ENCODE results near the gene HIRIP3.
"Not testable (repeated sequence)": the region's sequence is repeated elsewhere in the genome, so short reads cannot be mapped to it uniquely, and the experiment has no call there.

The HIRIP3 gene

DNA sequence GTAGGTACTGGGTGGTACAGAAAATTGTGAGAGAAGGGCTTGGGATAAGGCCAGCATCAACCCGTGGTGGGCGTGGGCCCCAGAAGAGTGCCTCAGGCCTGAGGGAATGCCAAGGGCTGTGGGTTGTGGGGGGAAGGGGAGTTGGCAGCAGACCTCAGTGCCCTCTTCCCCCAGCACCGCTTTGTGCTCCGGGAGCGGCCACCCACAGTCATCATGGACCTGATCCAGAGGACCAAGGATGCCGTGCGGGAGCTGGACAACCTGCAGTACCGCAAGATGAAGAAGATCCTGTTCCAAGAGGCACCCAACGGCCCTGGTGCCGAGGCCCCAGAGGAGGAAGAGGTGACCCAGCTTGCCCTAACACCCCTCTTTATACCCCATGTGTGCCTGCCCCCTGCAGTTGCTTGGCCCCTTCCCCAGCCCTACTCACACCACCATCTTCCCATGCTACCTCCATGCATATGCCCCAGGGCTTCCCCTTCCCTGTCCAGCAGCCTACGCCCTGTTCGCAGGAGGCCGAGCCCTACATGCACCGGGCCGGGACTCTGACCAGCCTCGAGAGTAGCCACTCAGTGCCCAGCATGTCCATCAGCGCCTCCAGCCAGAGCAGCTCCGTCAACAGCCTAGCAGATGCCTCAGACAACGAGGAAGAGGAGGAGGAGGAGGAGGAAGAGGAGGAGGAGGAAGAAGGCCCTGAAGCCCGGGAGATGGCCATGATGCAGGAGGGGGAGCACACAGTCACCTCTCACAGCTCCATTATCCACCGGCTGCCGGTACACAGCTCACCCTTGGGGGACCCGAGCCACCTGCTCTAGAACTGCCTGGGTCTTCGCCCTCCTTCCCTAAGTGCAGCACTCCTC, 12.6 kb downstream of the HIRIP3 start:
- no peak for DNase-seq

DNA sequence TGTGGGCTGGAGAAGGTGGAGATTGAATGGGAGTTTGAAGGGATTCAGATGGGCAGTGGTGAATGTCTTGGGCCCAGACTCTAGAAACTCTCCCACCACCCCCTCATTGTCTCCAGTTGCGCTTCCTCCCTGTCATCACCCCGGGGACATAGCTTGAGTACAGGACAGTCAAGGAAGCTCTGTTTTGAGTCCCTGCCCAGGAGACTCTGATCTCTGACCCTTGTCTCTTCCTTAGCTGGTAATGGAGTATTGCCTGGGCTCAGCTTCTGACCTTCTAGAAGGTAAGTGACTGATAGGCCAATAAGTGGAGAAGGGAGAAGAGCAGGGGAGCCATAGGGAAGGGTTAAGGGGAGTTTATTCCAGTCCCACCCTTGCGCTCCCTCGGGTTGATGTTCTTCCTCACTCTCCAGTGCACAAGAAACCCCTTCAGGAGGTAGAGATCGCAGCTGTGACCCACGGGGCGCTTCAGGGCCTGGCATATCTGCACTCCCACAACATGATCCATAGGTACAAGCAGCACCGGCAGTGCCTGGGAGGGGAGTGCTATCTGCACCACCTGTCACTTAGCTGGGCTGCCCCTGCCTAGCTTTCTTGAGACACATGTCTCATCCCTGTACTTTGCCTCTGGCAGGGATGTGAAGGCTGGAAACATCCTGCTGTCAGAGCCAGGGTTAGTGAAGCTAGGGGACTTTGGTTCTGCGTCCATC, 16.7 kb downstream of the HIRIP3 start:
- DNase-seq, result no peak

DNA sequence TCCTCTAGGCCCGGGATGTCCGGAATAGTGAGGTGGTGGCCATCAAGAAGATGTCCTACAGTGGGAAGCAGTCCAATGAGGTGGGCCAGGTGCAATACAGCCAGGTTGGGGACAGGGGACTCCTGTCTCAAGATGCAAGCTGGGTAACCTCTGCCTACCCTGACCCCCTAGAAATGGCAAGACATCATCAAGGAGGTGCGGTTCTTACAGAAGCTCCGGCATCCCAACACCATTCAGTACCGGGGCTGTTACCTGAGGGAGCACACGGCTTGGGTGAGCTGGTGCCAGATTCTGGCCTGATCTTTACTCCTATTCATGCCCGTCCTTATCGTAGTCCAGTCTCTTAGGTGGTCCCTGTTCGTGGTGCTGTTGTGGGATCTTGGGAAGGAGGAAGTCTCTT, 17.3 kb downstream of the HIRIP3 start:
- no peak for DNase-seq

DNA sequence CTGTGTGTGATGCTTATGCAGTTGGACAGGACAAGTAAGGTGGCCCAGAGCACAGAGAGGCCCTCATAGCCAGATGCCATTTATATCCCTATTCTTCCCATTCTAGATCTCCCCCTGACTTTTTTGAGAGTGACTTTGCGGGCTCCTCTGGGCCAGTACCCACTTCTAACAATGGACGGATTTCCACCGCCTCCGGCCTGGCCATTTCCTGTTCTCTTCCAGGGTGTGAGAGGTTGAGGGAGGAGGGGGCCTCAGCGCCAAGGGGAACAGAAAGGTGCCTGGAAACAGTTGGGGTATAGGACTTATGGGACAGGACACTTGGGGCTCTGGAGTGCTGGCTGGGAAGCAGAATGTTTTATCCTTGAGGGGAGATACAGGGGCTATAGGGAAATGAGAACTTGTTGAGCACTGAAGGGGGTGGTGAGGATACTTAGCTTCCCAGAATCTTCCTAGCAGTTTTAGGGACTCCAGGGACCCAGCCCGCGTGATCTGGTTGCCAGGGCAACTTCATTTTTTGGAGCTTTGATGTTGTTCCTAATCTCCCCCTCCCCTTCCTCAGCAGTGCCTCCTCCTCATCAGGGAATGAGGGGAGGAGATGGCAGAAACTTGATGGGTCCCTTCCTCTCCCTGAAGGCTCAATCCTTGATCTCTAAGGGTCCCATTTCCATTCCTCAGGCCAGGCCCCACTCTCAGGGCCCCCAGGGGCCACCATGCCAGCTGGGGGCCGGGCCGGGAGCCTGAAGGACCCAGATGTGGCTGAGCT, 18.2 kb downstream of the HIRIP3 start:
- DNase-seq, result no peak

DNA sequence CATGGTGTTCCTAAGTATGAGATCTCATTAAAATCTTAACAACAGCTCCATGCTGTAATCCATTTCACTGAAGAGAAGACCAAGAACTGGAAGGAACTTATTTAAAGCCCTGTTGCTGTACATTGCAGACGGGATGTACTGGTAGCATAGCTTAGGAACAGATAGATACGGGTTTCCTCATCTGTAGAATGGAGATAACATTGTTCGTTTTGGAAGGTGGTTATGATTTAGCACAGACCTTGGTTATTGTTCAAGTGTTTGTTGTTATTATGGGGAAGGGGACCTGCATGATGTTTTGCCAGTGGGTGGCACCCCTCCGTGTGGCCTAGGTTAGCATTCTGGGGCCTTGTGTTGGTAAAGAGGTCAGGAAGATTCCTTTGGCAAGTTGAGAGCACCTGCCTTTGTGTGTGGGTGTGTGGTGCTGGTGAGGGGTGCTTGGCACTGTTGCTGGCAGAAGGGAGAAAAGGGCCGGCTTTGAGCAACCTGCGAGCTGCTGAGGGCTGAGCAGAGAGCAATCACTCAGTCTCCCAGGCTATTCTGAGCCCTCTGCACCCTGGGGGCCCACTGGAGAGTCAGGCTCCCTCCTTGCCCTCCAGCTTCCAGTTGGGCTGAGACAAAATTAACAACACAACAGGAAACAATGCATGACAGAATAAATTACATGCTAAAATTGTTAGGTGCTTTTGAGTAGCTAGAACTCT, 19.5 kb downstream of the HIRIP3 start:
- no peak for DNase-seq

DNA sequence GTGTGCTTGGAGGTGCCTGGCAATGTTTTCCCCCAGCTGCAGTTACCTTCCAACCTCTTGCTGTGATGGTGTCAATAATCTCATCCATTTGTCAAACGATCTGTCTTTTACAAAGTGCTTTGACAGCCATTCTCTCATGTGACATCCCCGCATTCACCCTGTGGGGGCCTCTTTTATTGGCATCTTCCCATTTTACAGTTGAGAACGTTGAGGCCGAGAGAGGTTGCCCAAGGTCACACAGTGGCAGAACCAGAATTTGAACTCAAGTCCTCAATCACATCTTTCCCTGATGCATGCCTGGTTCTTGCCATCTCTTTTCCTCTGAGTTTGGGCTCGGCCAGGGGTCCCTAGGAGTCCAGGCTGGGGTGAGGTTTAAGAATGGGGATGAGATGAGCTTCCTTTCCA, 20.3 kb downstream of the HIRIP3 start:
- DNase-seq, result no peak

DNA sequence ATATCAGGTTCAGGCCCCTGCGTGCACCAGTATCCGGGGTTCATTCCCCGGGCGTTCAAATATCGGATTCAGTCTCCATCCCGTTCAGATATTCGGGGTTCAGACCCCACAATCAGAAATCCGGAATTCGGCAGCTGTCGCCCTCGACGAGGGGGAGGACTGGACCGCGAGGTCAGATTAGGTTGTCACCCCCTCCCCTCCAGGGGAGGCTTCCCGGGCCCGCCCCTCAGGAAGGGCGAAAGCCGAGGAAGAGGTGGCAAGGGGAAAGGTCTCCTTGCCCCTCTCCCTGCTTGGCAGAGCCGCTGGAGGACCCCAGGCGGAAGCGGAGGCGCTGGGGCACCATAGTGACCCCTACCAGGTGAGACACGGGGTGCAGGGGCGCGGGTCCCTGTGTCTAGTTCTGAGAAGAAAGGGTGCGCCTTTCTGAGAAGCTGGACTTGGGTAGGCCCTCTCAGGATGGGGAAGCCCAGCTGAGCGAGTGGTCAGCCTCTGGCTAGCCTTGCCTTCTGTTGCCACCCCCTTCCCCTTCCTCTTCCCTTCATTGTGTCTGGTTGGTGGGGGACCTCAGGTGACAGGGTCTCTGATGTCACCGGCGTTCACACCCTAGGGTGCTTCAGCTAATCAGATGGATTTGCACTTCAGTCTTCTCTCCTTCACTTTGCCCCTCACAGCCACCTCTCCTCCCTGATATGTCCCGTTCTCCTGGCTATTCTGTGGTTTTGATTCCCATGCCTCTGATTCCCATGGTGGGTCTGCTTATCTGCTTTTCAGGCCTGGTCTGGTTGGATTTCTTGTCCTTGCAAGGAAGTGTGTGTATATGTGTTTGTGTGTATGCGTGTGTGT, 20.9 kb downstream of the HIRIP3 start:
- no peak for DNase-seq

DNA sequence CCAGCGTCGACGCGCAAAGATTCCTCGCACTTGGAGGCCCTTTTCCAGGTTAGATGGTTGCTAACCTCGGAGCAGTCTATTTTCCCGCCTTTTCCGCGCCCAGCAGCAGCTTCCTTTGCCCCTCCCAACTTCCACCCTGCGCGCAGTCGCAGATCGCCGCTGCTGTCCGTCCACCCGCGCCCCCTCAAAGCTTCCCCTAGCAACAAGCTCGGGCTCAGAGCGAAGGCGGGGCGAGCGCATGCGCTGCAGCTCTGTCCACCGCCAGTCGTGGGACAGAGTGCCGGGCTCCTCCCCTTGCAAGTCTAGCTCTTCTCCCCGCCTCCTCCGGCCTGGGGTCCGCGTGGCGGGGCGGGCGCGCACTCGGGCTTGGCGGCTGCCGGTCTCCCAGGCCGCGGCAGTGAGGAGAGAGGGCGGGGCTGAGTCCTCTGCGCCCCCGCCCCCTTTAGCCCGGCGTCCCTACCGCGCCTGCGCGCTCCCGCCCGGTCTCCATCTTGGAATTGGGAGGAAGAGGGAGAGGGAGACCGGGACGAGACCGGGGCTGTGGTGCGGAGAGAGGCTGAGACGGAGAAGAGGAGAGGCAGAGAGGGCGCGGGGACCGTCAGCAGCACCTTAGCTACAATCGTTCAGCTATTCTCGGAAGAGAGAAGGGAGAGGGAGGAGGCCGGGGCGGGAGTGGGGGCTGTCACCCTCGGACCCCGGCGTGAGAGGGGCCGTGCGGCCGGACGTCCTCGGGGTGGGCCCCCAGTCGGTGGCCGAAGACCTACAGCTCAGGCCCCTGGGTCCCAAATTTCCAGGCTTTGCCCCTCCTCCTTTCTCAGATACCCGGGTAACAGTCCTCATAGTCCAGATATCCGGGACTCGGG, 21.8 kb downstream of the HIRIP3 start, which contains the start of gene TAOK2:
Gene TAOK2 (plus strand): TSS at position 485 of the 863 bp plus-strand sequence. CDS start 3,905 bp downstream, outside the sequence.
- peak; percentile 88 to 93 (median 90) for DNase-seq

DNA sequence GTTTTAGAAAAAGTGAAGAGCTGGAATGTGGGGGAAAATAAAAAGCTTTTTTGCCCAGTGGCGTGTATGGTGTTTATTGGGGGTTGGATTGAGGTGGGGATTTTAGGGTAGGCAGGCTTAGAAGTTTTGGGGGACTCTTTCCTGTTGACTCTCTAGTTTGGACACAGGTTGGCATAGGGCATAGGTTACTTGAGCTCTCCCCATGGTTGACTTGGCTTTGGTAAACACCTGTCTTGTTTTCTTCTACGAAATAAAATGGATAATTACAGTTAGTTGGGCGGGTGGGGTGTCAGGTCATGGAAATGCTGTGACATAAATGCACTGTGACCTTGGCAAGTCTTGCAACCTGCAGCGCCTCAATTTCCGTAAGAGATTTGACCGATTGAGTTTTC, 22.4 kb downstream of the HIRIP3 start:
- DNase-seq, result no peak

DNA sequence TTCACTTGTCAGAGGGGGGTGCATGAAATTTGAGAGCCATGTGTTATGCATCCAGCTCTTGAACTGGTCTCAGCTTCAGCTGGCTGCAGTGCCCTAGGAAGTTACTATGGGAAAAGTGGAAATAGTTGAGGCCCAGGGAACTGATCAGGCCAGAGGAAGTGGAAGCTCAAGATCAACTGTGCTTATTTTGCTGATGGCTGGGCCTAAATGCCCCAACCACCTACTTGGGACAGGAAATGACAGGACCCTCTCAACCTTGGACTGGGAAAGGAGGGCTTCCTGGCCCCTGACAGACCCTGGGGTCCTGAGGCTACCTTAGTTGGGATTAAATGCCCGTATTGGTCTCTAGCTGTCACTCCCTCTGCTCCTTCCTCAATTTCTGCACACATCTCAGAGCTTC, 22.9 kb downstream of the HIRIP3 start:
- no peak for DNase-seq

DNA sequence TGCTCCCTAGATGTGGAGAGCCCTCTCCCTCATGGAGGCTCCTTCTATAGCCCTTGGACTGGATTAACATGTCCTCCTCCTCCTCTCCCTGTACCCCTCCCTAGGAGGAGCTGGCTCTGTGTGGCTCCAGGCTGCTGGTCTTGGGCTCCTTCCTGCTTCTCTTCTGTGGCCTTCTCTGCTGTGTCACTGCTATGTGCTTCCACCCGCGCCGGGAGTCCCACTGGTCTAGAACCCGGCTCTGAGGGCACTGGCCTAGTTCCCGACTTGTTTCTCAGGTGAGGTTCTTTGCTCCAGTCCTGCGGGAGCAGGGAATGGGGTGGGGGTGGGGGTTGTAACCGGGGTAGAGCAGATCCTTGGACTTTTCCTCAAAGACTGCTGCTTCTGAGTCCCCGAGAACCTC, 24.1 kb downstream of the HIRIP3 start:
- no peak for DNase-seq

DNA sequence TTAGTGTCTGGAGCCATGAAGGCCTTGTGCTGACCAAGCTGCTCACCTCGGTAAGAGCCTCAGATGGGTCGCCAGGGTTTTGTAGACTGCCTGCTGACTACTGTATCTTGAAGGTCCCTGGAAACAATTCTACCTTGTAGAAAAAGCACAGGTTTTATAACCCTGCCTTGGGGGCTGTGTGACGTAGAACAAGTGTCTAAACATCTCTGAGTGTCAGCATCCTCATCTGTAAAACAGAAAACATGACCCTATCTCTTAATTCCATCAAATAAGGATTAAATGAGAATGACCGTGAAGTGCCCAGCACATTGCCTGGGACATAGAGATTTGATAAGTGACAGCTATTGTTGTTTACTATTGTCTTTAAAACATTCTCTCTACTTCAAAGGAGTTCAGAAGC, 27.2 kb downstream of the HIRIP3 start:
- no peak for DNase-seq

DNA sequence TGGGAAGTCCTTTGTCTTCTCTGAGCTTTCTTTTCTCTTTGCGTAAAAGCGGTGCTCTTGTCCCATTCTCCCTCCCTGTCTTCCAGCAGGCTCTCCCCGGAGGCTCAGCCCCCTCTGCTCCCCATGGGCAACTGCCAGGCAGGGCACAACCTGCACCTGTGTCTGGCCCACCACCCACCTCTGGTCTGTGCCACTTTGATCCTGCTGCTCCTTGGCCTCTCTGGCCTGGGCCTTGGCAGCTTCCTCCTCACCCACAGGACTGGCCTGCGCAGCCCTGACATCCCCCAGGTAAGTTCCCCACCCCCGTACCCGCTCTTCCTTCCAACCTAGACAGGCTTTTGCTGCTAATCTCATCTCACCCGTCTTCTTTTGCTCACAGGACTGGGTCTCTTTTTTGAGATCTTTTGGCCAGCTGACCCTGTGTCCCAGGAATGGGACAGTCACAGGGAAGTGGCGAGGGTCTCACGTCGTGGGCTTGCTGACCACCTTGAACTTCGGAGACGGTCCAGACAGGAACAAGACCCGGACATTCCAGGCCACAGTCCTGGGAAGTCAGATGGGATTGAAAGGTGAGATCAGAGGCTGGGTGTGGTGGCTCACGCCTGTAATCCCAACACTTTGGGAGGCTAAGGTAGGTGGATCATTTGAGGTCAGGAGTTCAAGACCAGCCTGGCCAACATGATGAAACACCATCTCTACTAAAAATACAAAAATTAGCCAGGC, 32.2 kb downstream of the HIRIP3 start:
- DNase-seq, result no peak

DNA sequence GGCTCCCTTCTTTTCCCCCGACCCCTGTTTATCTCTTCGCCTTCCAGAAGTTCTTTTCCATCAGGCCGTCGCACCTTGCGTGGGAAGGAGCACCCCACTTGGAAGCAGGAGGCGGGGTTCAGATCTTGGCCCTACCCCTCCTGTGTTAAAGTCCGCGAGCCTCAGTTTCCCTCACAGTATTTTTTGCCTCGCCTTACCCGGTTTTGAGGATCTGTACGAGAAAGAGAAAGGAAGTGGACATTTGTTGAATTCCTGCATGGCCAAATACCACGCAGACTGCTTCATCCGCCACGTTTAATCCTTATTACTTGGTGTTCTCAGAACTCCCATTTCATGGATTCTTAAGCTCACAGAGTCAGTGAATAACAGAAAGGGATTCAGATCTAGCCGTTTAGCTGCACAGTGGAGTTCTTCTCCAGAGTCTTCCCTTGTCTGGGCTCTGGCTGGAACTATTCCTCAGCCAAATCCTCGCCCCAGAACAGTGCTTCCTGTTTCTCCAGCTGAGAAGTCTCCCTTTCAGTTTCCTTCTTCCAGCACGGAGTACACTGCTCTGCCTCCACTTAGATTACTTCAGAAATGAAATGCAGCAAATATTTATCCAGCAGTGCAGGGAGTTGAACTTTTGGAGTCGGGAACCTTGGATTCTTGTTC, 32.9 kb downstream of the HIRIP3 start:
- no peak for DNase-seq

DNA sequence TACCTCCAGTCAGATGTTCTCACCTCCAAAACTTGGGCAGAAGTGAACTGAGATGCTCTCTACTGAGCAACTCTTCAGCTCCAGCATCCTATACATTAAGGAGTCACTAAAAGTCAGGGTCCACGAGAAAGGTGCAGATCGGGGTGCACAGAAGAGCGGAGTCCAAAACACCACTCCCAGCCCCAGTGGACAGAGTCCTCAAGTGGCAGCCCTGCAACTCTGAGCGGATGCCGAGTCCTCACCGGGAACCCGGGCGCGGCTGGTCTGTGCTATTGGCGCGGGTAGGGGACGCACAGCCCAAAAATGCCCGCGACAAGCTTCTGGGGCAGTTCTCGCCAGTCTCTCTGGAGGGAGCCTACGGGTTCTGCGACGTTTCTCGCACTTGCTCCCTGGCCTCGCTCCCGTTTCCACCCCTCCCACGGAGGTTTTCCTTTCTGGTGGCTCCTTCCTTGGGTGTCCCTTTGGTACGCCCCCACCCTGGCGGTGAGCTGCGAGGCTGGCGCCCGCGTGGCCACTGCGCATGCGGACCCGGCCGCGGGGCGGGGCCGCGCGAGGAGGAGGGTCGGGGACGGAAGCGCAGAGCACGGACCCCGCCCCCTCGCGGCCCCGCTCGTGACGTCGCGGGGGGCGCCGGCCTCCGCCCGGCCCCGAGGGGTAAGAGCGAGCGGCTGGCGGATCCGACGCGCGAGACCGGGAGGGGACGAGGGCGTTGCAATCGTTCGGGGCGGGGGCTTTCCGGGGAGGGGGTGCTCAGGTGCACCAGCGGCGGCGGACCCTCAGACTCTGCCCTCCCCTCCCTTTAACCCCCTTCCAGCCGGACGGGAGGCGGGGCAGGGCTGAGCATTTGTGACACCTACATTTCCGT, 33.7 kb downstream of the HIRIP3 start, which contains the start of gene TMEM219:
Gene TMEM219 (plus strand): TSS at position 601 of the 865 bp plus-strand sequence. CDS start 1,065 bp downstream, outside the sequence.
- DNase-seq, result peak; percentile 84 to 92 (median 88)

DNA sequence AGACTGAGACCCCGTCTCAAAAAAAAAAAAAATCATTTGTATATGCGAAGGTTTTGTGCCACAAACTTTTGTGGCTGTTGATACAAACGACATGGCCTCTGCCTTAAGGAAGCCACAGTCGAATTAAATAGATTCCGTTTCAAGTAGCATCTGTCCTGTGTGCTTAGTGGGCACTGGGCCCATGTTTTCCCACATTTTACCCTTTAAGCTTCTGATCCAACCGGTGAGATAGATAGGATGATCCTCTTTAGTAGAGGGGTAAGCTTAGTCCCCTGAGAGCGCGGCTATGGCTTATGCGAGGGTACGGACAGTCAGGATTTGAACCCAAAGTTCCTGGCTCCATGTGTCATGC, 34.3 kb downstream of the HIRIP3 start:
- no peak for DNase-seq

DNA sequence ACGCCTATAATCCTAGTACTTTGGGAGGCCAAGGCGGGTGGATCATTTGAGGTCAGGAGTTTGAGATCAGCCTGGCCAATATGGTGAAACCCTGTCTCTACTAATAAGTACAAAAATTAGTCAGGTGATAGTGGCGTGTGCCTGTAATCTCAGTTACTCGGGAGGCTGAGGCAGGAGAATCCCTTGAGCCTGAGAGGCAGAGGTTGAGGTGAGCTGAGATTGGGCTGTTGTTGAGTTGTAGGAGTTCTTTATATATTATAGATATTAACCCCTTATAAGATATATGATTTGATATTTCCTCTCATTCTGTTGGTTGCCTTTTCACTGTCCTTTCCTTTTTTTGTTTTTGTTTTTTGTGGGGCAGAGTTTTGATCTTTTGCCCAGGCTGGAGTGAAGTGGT, 35.6 kb downstream of the HIRIP3 start:
- not testable (repeated sequence) for DNase-seq

DNA sequence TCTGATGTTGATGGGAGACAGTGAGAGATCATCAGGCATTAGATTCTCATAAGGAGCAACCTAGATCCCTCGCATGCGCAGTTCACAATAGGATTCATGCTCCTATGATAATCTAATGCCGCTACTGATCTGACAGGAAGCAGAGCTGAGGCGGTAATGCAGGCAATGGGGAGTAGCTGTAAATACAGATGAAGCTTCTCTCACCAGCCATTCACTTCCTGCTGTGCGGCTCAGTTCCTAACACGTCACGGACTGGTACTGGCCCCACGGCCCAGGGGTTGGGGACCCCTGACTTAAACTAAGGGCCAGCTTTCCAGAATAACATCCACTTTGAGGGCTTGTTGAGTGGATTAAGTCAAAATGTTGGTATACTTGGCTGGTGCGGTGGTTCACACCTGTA, 36.1 kb downstream of the HIRIP3 start:
- no peak for DNase-seq

DNA sequence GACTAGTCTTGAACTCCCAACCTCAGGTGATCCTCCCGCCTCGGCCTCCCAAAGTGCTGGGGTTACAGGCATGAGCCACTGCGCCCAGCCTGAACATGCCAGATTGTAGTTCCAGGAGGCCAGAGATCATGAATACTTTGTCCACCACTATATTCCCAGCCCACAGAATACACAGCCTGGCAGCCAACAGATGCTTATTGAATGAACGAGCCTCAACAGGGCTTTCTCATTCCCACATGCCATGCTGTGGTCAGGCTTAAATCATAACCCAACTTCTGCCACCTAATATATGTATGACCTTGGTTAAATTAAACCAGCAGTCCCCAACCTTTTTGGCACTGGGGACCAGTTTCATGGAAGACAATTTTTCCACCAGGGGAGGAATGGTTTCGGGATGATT, 36.7 kb downstream of the HIRIP3 start:
- no peak for DNase-seq
